OCI-LY7 (cell line): Measurements from ENCODE around the gene TLE3. TPM values are rescaled to one million over a fixed set of nuclear protein-coding genes. Genes with fewer than 3 reads are reported as not detected.

Experiments used
- BruUV-seq: library from RNA; stranded (reverse); fragments of 400-500 nt; replicated peaks from 2 replicates; lab custom pipeline; 2021; lab: Mats Ljungman, UMichigan
- CTCF ChIA-PET: fragments of 300-600 bp; sonication (Branson Sonifier 250); formaldehyde crosslinking; loops from one replicate; lab custom pipeline; 2022; ENCODE audit warnings: antibody characterized with exemption; ENCODE audit not compliant: unreplicated experiment; lab: Charles Lee
- POLR2A ChIA-PET: fragments of 300-600 bp; sonication (Branson Sonifier 250); formaldehyde crosslinking; loops from one replicate; lab custom pipeline; 2022; ENCODE audit warnings: antibody characterized with exemption; lab: Charles Lee
- DNase-seq: peaks from one replicate; pipeline ENCODE4 v3.0.0-alpha.2; 2015; ENCODE audit warnings: low spot score
- H2AFZ ChIP-seq: fragments of 200-600 bp; sonication (generic), shearing (Covaris generic); 2 replicates; pipeline ENCODE4 v1.6.1; 2014; ENCODE audit warnings: mild to moderate bottlenecking, antibody characterized with exemption, low read length, moderate library complexity
- H3K27ac ChIP-seq: fragments of 200-600 bp; sonication (generic); 2 replicates; pipeline ENCODE4 v1.5.1; 2014; ENCODE audit warnings: mixed run types, low read depth, mild to moderate bottlenecking, moderate library complexity, low read length, inconsistent platforms; ENCODE audit not compliant: poor library complexity, severe bottlenecking
- H3K36me3 ChIP-seq: fragments of 200-600 bp; sonication (generic); 2 replicates; pipeline ENCODE4 v1.6.1; 2014; ENCODE audit warnings: mild to moderate bottlenecking, antibody characterized with exemption, low read length, moderate library complexity, mixed read lengths; ENCODE audit not compliant: insufficient read depth
- H3K4me1 ChIP-seq: fragments of 200-600 bp; sonication (generic); 2 replicates; pipeline ENCODE4 v1.5.1; 2014; ENCODE audit warnings: mild to moderate bottlenecking, low read length; ENCODE audit not compliant: insufficient read depth, poor library complexity, severe bottlenecking
- H3K4me2 ChIP-seq: fragments of 200-600 bp; sonication (generic); 2 replicates; pipeline ENCODE4 v1.6.1; 2014; ENCODE audit warnings: mild to moderate bottlenecking, low read length
- H3K4me3 ChIP-seq: fragments of 200-600 bp; sonication (generic); 2 replicates; pipeline ENCODE4 v1.5.1; 2014; ENCODE audit warnings: mild to moderate bottlenecking, low read depth, low read length; ENCODE audit not compliant: poor library complexity, severe bottlenecking
- H3K79me2 ChIP-seq: fragments of 200-600 bp; sonication (generic); 2 replicates; pipeline ENCODE4 v1.6.1; 2016; ENCODE audit warnings: low read depth, mild to moderate bottlenecking, low read length, moderate library complexity, mixed read lengths; ENCODE audit not compliant: insufficient read depth
- H3K9me2 ChIP-seq: fragments of 200-600 bp; sonication (generic); 2 replicates; pipeline ENCODE4 v1.6.1; 2016; ENCODE audit warnings: mild to moderate bottlenecking, low read length, mixed read lengths; ENCODE audit not compliant: insufficient read depth
- H3K9me3 ChIP-seq: fragments of 200-600 bp; sonication (generic); 2 replicates; pipeline ENCODE4 v1.6.1; 2014; ENCODE audit warnings: mild to moderate bottlenecking, mixed run types, low read length, mixed read lengths
- H4K20me1 ChIP-seq: fragments of 200-600 bp; sonication (generic); 2 replicates; pipeline ENCODE4 v1.6.1; 2014; ENCODE audit warnings: mild to moderate bottlenecking, antibody characterized with exemption, low read length, moderate library complexity, mixed read lengths; ENCODE audit not compliant: insufficient read depth
- EZH2phosphoT487 ChIP-seq: fragments of 200-600 bp; sonication (generic); IDR thresholded peaks from 2 replicates; pipeline ENCODE4 v1.6.1; 2018; ENCODE audit warnings: low read depth, borderline replicate concordance, mild to moderate bottlenecking, mixed run types, antibody characterized with exemption, low read length, moderate library complexity, mixed read lengths
- intact Hi-C: fragments of 100-400 bp; cut with micrococcal nuclease; formaldehyde crosslinking; loops from one replicate; pipeline ENCODE4 v1.10.0; 2022; ENCODE audit not compliant: unreplicated experiment
- microRNA-seq: library from miRNA; unstranded; fragments of <30 nt; microRNA quantifications from one replicate; pipeline ENCODE4 v1.2.0, GENCODE V29; 2022; ENCODE audit warnings: borderline replicate concordance
- small RNA-seq: library from RNA; depleted of rRNA; stranded (forward); fragments of <200 nt; gene quantifications from one replicate; pipeline ENCODE3, GENCODE V24; 2014
- total RNA-seq, 2 experiments: library from RNA; depleted of rRNA in 1 of 2; stranded (reverse); fragments of >200 nt in 1 of 2; shearing (Covaris generic) in 1 of 2; gene quantifications; 2 replicates each; pipeline ENCODE4 v1.2.3, GENCODE V29; 2014 to 2022
- TF ChIP-seq, protein P1 (sequence below): fragments of 200-600 bp; sonication (generic); conservative IDR thresholded peaks from 2 replicates; pipeline ENCODE4 v1.5.1; 2014; ENCODE audit warnings: mild to moderate bottlenecking, antibody characterized with exemption, low read length, moderate library complexity, mixed read lengths

The TLE3 gene
- total RNA-seq, 2 experiments from 2014 or later = 31.9 to 37.9 TPM

DNA sequence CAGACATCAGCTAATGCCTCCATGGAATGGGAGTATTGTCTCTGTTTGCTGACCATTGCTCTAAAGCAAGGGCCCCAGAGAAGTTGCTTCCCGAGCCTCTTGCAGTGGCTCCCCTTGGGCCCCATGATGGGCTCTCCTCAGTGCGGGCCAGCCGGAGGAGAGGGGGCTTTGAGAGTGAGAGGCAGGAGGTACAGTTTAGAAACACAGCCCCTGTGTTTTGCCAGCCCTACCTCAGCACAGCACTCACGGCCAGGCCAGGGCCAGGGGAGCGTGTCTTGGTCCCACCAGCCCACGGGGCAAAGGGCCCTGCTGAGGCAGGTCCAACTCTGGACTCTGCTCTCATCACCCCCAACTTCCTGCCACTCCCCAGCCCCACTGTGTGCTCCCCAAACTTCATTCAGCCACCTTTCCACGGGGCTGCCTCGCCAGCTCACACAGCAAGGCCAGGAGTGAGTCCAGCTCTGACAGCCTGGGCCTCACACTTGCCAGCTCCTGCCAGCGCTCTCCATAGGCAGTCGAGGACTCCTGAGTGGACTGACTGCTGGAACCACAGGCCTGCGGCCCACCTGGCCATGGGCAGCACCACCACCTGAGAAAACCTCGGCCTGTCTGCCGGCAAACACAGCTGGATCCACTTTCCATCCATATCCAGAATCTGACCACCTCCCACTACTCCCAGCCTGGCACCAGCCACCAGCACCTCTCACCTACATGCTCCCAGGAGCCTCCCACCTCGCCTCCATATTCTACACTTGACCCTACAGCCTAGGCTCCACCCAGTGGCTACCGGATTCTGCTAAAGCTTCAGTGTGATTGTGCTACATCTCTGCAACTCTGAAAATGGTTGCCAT, 99.0 kb downstream of the TLE3 start:
- DNase-seq = no peak
- Histone ChIP-seq H3K27ac (no peak overlapping the region), H4K20me1 (no peaks in the 10 kb centered on the region), H3K4me2 (no peak overlapping the region), H3K4me3 (no peak overlapping the region), H3K9me3 (peaks cover 13% of the 10 kb centered on the region; the same call in 1 of the 2 replicates), H3K36me3 (no peaks in the 10 kb centered on the region; the same call in 1 of the 2 replicates), H3K9me2 (no peaks in the 10 kb centered on the region), H3K79me2 (no peaks in the 10 kb centered on the region), H3K4me1 (peaks cover 64% of the 10 kb centered on the region), H2AFZ (no peak overlapping the region)
- TF ChIP-seq, protein P1, sequence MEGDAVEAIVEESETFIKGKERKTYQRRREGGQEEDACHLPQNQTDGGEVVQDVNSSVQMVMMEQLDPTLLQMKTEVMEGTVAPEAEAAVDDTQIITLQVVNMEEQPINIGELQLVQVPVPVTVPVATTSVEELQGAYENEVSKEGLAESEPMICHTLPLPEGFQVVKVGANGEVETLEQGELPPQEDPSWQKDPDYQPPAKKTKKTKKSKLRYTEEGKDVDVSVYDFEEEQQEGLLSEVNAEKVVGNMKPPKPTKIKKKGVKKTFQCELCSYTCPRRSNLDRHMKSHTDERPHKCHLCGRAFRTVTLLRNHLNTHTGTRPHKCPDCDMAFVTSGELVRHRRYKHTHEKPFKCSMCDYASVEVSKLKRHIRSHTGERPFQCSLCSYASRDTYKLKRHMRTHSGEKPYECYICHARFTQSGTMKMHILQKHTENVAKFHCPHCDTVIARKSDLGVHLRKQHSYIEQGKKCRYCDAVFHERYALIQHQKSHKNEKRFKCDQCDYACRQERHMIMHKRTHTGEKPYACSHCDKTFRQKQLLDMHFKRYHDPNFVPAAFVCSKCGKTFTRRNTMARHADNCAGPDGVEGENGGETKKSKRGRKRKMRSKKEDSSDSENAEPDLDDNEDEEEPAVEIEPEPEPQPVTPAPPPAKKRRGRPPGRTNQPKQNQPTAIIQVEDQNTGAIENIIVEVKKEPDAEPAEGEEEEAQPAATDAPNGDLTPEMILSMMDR = no peak
- no peak for TF ChIP-seq EZH2phosphoT487
- no TSS peak for BruUV-seq
- ChIA-PET CTCF (no interaction called here), POLR2A (no interaction called here)
- intact Hi-C loops = no loop called here

DNA sequence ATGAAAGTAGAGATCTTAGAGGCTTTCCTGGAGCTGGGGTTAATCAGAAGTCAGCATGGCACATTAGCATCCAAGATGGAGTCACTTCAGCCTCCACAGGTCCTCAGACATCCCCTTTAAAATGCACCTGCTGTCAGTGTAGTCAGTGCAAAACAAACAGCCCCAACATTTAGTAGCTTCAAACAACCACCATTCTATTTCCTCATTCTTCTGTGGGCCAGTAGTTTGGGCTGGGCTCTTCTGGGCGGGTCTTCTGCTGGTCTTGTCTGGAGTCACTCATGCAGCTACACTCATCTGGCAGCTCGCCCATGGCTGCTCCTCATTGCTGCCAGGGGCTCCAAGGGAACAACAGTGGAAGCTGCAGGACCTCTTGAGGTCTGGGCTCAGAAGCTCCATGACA, 99.9 kb downstream of the TLE3 start:
- no peaks in the 10 kb centered on the region for H3K9me2 ChIP-seq
- intact Hi-C loops = no loop called here
- no peak overlapping the region for H3K27ac ChIP-seq
- H4K20me1 ChIP-seq = no peaks in the 10 kb centered on the region
- no peaks in the 10 kb centered on the region for H3K79me2 ChIP-seq
- no peak overlapping the region for H3K4me3 ChIP-seq
- TF ChIP-seq, protein P1 = no peak
- no peak for TF ChIP-seq EZH2phosphoT487
- no TSS peak for BruUV-seq
- POLR2A ChIA-PET = no interaction called here
- H3K4me1 ChIP-seq = peaks cover 68% of the 10 kb centered on the region
- DNase-seq = peak; percentile 50
- CTCF ChIA-PET = no interaction called here
- H3K9me3 ChIP-seq = peaks cover 7% of the 10 kb centered on the region; the same call in 1 of the 2 replicates
- peak overlapping the region; percentile 18; the same call in 1 of the 2 replicates for H2AFZ ChIP-seq
- H3K4me2 ChIP-seq = no peak overlapping the region
- H3K36me3 ChIP-seq = no peaks in the 10 kb centered on the region; the same call in 1 of the 2 replicates

Small RNAs within 50 kb of the gene (microRNA-seq; reads per million reads assigned to microRNA genes)
- 326 reads per million, percentile 73 among the genes with 10 or more reads in this experiment for gene MIR629

Small RNAs within 50 kb of the gene (small RNA-seq; reads per million reads assigned to genes)
- gene MIR629 = 0.31 reads per million
